GM10266 (cell line): ENCODE data around the gene TSC22D2.

Experiments used
- DNase-seq: peaks from one replicate; pipeline ENCODE4 v3.0.0; 2012; ENCODE audit errors: extremely low spot score
- TF ChIP-seq, protein P1 (sequence below): IDR thresholded peaks from 2 replicates; pipeline ENCODE4 v1.5.1; 2012; ENCODE audit warnings: mild to moderate bottlenecking, low read depth; ENCODE audit not compliant: control insufficient read depth, insufficient read depth; ENCODE audit errors: missing control alignments

Gene TSC22D2

DNA sequence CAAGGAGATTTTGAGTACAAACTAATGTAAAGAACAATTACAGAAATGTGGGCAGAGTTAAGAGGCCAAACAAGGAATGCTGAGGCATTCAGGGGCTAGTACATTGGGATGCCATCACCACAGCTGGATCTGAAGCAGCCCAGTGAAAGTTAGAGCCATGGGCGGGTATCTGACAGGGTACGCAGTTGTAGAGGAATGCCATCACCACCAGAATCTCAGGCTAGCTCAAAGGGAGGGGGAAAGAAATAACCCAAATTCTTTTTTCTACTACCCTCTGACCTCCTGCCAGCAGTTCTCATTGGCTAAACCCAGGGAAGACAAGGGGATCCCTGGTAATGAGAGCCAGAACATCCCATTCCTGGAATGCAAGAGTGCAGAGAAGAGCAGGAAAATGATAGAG is 9.0 kb upstream of the TSC22D2 start:
- no peak for DNase-seq
- TF ChIP-seq, protein P1, sequence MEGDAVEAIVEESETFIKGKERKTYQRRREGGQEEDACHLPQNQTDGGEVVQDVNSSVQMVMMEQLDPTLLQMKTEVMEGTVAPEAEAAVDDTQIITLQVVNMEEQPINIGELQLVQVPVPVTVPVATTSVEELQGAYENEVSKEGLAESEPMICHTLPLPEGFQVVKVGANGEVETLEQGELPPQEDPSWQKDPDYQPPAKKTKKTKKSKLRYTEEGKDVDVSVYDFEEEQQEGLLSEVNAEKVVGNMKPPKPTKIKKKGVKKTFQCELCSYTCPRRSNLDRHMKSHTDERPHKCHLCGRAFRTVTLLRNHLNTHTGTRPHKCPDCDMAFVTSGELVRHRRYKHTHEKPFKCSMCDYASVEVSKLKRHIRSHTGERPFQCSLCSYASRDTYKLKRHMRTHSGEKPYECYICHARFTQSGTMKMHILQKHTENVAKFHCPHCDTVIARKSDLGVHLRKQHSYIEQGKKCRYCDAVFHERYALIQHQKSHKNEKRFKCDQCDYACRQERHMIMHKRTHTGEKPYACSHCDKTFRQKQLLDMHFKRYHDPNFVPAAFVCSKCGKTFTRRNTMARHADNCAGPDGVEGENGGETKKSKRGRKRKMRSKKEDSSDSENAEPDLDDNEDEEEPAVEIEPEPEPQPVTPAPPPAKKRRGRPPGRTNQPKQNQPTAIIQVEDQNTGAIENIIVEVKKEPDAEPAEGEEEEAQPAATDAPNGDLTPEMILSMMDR = no peak

DNA sequence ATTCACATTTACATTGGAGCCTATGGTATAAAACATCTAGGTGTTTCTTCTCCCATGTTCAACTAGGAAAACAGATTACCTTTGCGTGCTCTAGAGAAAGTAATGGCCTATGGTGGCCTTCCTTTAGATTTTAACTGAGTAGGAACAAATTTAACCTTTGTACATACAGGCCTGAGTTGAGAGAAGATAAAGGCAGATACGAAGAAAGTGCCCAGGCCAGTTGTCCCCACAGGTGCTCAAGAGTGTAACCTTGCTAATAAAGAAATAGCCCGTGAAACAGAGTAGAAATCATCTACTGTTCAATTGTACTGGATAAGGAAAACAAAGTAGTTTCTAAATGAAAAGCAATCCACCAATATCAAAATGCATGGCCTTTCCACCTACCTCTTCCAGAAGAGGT is 6.8 kb upstream of the TSC22D2 start:
- no peak for DNase-seq
- TF ChIP-seq, protein P1 = no peak

DNA sequence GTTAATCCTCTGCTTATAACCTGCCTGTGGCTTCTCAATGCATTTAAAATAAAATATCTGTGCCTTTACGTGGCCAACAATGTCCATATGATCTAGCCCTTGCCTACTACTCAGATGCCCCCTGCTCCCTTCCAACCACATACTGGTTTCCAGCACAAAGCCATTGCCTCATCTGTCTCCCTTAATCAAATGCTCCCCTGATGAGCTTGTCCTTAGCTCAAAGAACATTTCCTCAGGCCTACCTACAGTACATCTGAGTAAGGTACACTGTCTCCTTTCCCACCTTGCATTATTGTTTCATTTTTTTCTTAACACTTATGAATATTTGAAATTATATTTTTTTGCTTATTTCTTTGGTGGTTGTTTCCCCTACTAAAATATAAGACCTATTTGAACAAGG is 5.9 kb upstream of the TSC22D2 start:
- TF ChIP-seq, protein P1 = no peak
- no peak for DNase-seq

DNA sequence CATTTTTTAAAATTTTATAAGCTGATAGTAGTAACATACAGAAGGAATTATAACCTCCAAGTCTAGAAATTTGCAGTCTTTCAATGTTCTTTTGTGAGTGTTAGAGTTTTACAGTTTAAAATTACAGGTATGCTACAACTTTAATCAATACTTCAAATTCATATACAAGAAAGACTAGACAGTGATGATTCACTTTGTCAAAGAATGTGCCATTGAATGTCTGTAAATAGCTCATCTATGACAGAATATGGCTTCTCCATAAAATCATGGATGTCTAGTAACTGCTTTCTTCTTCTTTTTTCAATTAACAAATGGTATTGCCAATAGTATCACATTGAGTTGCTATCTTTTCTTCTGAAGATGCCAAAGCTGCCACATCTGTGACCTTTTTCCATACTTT is 4.1 kb upstream of the TSC22D2 start:
- TF ChIP-seq, protein P1 = no peak
- no peak for DNase-seq

DNA sequence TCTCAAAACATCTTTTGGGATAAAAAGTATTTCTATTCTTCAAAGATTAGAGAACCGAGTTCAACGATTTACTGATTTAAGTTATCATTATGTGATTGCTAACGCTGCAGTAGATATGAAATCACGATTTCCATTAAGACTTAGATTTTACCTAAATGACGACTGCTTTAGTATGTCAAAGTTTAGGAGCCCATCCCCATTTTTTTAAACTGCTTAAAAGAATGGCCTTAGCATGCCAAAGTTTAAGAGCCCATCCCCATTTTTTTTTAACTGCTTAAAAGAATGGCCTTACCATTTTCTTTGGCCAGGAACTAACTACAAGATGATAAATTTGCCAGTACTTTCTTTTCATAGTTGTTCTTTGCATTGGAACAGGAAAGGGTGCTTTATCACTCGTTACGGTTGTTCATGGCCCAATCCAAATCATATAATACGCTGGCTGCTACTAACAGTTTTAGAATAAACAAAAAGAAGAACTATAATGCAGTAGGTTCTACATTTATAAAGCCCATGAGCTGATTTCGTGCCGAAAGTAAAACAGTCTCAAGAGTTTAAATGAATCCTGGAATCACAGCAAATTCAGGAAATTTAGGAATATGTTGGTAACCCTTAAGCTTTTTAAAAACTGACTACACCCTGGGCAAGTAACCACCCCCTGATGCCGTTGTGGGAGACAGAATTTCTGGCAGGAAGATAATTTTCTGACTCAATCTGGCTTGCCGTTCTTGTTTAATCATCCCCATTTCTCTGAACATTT is 869 bp upstream of the TSC22D2 start:
- DNase-seq = no peak
- TF ChIP-seq, protein P1 = no peak

DNA sequence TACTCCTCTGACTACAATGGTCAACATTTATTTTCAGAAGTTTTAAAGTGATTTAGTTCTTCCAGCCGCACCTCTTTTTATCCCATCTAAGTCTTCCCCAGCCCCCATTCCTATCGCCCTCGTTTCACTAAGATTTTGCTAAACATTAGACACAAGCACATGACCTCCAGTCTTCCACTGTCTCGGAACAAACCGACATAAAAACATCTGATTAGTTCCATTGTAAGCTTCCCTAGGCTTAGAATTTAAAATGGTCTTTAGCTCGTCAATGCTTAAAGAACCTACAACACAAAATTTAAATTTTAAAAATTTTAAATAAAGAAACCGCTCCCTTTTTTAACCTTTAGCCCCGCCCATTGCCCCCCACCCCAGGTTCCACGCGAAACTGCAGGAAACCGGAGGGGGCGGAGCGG is 284 bp upstream of the TSC22D2 start:
- no peak for DNase-seq
- TF ChIP-seq, protein P1 = no peak

DNA sequence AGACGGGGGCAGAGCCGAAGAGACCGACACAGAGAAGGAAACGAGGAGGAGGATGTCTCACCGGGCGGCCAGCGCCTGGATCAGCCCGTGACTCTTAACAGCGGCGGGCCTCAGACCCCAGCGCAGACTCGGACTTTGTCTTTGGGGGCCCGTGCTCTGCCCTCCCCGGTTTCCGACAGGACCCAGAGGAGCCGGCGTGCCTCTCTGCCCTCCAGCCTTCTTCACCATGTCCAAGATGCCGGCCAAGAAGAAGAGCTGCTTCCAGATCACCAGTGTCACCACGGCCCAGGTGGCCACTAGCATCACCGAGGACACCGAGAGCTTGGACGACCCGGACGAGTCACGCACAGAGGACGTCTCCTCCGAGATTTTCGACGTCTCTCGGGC is 1.0 kb downstream of the TSC22D2 start:
- DNase-seq = no peak
- TF ChIP-seq, protein P1 = no peak
